Measurements from ENCODE around the gene GLRX5. TPM values are rescaled to one million over a fixed set of nuclear protein-coding genes. Genes with fewer than 3 reads are reported as not detected.

The GLRX5 gene
- total and polyA plus RNA-seq, 10 donors, result 18.2 to 48.4 (median 28.2) TPM

DNA sequence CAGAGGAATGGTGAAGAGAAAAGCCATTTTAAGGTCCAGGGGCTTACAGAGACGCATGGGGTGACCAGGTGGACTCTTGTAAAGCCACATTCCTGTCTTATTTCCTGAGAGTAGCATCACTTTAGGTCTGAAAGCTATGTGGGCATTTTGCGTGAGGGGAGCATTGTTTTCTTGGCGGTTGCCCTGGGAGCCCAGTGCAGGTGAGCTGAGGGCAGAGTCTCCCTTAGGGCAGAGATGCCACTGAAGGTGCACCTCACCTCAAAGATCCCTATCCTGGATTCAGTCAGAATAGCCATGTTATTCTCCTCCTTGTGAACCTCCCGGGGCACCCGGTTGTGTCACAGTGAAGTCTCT is 12.4 kb downstream of the GLRX5 start:
- Histone ChIP-seq H3K27ac (no peak overlapping the region), H3K4me3 (no peak overlapping the region), H3K36me3 (peaks cover 0 to 53% (median 6%) of the 10 kb centered on the region in 6 donors), H3K9me3 (no peaks in the 10 kb centered on the region), H3K27me3 (replicated peaks in 1 of 7) (no peaks in the 10 kb centered on the region), H3K4me1 (peaks cover 0 to 4% (median 0%) of the 10 kb centered on the region in 6 donors)
- TF ChIP-seq POLR2AphosphoS5 (IDR thresholded peaks at IDR 0.05) (no peak), POLR2A (IDR thresholded peaks at IDR 0.05) (no peak)
- TF ChIP-seq, protein P1, sequence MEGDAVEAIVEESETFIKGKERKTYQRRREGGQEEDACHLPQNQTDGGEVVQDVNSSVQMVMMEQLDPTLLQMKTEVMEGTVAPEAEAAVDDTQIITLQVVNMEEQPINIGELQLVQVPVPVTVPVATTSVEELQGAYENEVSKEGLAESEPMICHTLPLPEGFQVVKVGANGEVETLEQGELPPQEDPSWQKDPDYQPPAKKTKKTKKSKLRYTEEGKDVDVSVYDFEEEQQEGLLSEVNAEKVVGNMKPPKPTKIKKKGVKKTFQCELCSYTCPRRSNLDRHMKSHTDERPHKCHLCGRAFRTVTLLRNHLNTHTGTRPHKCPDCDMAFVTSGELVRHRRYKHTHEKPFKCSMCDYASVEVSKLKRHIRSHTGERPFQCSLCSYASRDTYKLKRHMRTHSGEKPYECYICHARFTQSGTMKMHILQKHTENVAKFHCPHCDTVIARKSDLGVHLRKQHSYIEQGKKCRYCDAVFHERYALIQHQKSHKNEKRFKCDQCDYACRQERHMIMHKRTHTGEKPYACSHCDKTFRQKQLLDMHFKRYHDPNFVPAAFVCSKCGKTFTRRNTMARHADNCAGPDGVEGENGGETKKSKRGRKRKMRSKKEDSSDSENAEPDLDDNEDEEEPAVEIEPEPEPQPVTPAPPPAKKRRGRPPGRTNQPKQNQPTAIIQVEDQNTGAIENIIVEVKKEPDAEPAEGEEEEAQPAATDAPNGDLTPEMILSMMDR (IDR thresholded peaks at IDR 0.05 in 8 of 11, conservative IDR thresholded peaks at IDR 0.05 in 3 of 11), result no peak
- no peak for DNase-seq
- intact Hi-C loops (cut with DNase I; ENCODE audit: low total_unique reads), result no loop called here
- WGBS, 5 donors, result 90 to 97% (median 94%) methylated on average over 5 of the region's 5 CpGs

GRCh38 chr14:95547626-95548327 is 12.9 kb downstream of the GLRX5 start:
- TF ChIP-seq POLR2A (IDR thresholded peaks at IDR 0.05) (no peak), POLR2AphosphoS5 (IDR thresholded peaks at IDR 0.05) (no peak)
- TF ChIP-seq, protein P1 (IDR thresholded peaks at IDR 0.05 in 8 of 11, conservative IDR thresholded peaks at IDR 0.05 in 3 of 11), result no peak
- Histone ChIP-seq H3K27me3 (replicated peaks in 1 of 7) (no peaks in the 10 kb centered on the region), H3K36me3 (peaks cover 0 to 53% (median 6%) of the 10 kb centered on the region in 6 donors), H3K4me3 (no peak overlapping the region), H3K4me1 (peaks cover 0 to 4% (median 0%) of the 10 kb centered on the region in 6 donors), H3K27ac (no peak overlapping the region), H3K9me3 (no peaks in the 10 kb centered on the region)
- intact Hi-C loops (cut with DNase I; ENCODE audit: low total_unique reads), result no loop called here
- WGBS, 5 donors, result 83 to 87% (median 85%) methylated on average over 14 of the region's 14 CpGs
- DNase-seq, result no peak

DNA sequence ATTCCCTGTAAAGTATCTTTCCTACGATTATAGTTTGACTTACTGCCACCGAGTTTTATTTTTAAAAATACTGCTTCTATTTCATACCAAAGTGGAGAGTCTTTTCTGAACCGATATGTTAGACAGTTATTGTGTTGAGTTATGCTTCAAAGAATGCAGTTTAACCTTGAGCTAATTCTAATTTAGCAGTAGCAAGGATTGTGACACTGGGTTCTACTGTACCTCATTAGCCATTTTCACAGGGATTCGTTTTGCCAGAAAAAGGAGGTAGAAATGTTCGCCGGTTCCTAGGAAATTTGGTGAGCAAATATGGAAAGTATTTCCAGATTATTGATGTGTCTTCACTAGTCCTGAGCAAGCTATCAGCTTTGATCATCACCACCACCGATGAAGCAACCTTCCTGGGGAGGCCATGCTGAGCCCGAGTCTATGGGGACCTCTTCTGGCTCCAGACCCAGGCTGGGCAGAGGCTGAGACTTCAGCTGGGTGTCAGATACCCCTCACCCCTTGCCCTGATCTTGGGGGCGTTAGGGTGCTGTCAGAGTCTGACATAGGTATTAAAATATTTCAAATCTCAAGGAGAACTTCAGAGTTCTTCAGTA is 13.6 kb downstream of the GLRX5 start:
- intact Hi-C loops (cut with DNase I; ENCODE audit: low total_unique reads), result no loop called here
- Histone ChIP-seq H3K9me3 (no peaks in the 10 kb centered on the region), H3K27ac (no peak overlapping the region), H3K27me3 (replicated peaks in 1 of 7) (no peaks in the 10 kb centered on the region), H3K4me1 (peaks cover 0 to 4% (median 0%) of the 10 kb centered on the region in 6 donors), H3K36me3 (peaks cover 0 to 53% (median 6%) of the 10 kb centered on the region in 6 donors), H3K4me3 (no peak overlapping the region)
- DNase-seq, result no peak
- WGBS, 5 donors, result 89 to 94% (median 91%) methylated on average over 9 of the region's 9 CpGs
- TF ChIP-seq POLR2AphosphoS5 (IDR thresholded peaks at IDR 0.05), result no peak
- TF ChIP-seq POLR2A (IDR thresholded peaks at IDR 0.05), result no peak
- TF ChIP-seq, protein P1 (IDR thresholded peaks at IDR 0.05 in 8 of 11, conservative IDR thresholded peaks at IDR 0.05 in 3 of 11), result no peak

Data from spleen (tissue), 11 donors.